H1 (cell line): ENCODE data around the gene ZBTB16. TPM values are rescaled to one million over a fixed set of nuclear protein-coding genes. Genes with fewer than 3 reads are reported as not detected.

Source experiments
- CTBP2 ChIP-seq: IDR thresholded peaks from 2 replicates; pipeline ENCODE4 v1.7.0; 2011; ENCODE audit warnings: borderline replicate concordance, mild to moderate bottlenecking, moderate library complexity, mixed read lengths, low read length; ENCODE audit not compliant: insufficient read depth, insufficient read length
- POLR2A ChIP-seq, 2 experiments: IDR thresholded peaks; 1 replicate in 1 of 2; 2 replicates in 1 of 2; pipeline ENCODE4 v1.6.1; 2011; ENCODE audit warnings: low read depth in 2 of 2, low read length in 2 of 2, mild to moderate bottlenecking in 2 of 2; ENCODE audit errors: control extremely low read depth in 1 of 2
- RAD21 ChIP-seq, 2 experiments: IDR thresholded peaks in 1 of 2; conservative IDR thresholded peaks in 1 of 2; 2 replicates each; pipeline ENCODE4 v1.6.1; 2011; ENCODE audit warnings: low read depth in 2 of 2, low read length in 2 of 2, improper control_type of control experiment in 1 of 2, inconsistent platforms in 1 of 2, mild to moderate bottlenecking in 1 of 2, moderate library complexity in 1 of 2
- SIN3A ChIP-seq, 2 experiments: IDR thresholded peaks in 1 of 2; conservative IDR thresholded peaks in 1 of 2; 2 replicates each; pipeline ENCODE4 v1.6.1; 2011 to 2012; ENCODE audit warnings: low read length in 2 of 2, improper control_type of control experiment in 1 of 2, low read depth in 1 of 2, mild to moderate bottlenecking in 1 of 2
- SP2 ChIP-seq: IDR thresholded peaks from 2 replicates; pipeline ENCODE4 v1.6.1; 2012; ENCODE audit warnings: mild to moderate bottlenecking, low read length, inconsistent platforms
- SP4 ChIP-seq: IDR thresholded peaks from 2 replicates; pipeline ENCODE4 v1.6.1; 2012; ENCODE audit warnings: low read length, inconsistent platforms
- TAF7 ChIP-seq: optimal IDR thresholded peaks from 2 replicates; pipeline ENCODE3; 2011; ENCODE audit warnings: low read depth, mild to moderate bottlenecking, inconsistent platforms, low read length, moderate library complexity, borderline replicate concordance
- TEAD4 ChIP-seq: IDR thresholded peaks from 2 replicates; pipeline ENCODE4 v1.6.1; 2012; ENCODE audit warnings: low read depth, low read length, inconsistent platforms, mixed read lengths
- ZNF274 ChIP-seq: IDR thresholded peaks from 2 replicates; pipeline ENCODE4 v1.7.0; 2012; ENCODE audit warnings: low read length, borderline replicate concordance; ENCODE audit errors: extremely low read depth
- polyA plus RNA-seq, 7 experiments: library from polyadenylated mRNA; depleted of rRNA in 3 of 7; stranded (reverse) in 5 of 7; unstranded in 2 of 7; fragments of >200 nt in 5 of 7; fragments of 200-250 nt in 2 of 7; gene quantifications; 1 replicate in 5 of 7; 2 replicates in 1 of 7; 4 replicates in 1 of 7; pipeline versions ENCODE4 v1.2.1 to v1.2.3, GENCODE V29; 2011 to 2013; ENCODE audit warnings: missing spikeins in 2 of 7, mixed read lengths in 2 of 7
- total RNA-seq: library from RNA; stranded (reverse); fragmentation: NEBNext Ultra II Directional; extraction: Animal tissue kit (Norgen Biotek cat#: 25700); gene quantifications from 2 replicates; pipeline ENCODE4 v1.2.1, GENCODE V29; 2021
- TF ChIP-seq, protein P1 (sequence below): fragments of 300-600 bp; sonication (generic); IDR thresholded peaks from 2 replicates; pipeline ENCODE4 v1.7.1; 2012; ENCODE audit warnings: low read length, moderate library complexity, mild to moderate bottlenecking, inconsistent platforms; ENCODE audit not compliant: insufficient replicate concordance
- TF ChIP-seq, protein P2 (sequence below): IDR thresholded peaks from 2 replicates; pipeline ENCODE4 v1.6.1; 2012; ENCODE audit warnings: inconsistent platforms

ZBTB16 gene
- total and polyA plus RNA-seq, 2 of the 8 experiments (the other 6 are each of a cell fraction or from before 2014, with no cell fraction given), result 0.12 to 0.61 TPM

DNA sequence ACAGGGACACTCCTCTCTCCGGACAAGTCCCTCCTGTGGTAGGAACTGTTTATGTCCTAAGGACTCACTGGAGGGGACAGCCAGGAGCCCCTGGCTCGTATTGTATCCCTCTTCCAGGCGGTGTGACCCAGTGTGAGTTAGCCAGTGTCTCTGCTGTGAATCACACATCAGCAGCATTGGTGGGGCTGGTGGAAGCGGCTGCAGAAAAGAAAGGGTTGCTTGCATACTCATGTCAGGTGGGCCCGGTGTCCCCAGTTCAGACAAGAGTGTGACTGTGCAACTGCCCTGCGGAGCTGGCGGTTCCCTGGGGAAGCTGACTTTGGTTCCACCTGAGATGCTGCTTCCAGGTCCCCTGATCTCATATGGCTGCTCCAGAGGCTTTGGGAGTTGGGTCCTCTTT is 99.4 kb downstream of the ZBTB16 start (continued):
- TF ChIP-seq, protein P1, sequence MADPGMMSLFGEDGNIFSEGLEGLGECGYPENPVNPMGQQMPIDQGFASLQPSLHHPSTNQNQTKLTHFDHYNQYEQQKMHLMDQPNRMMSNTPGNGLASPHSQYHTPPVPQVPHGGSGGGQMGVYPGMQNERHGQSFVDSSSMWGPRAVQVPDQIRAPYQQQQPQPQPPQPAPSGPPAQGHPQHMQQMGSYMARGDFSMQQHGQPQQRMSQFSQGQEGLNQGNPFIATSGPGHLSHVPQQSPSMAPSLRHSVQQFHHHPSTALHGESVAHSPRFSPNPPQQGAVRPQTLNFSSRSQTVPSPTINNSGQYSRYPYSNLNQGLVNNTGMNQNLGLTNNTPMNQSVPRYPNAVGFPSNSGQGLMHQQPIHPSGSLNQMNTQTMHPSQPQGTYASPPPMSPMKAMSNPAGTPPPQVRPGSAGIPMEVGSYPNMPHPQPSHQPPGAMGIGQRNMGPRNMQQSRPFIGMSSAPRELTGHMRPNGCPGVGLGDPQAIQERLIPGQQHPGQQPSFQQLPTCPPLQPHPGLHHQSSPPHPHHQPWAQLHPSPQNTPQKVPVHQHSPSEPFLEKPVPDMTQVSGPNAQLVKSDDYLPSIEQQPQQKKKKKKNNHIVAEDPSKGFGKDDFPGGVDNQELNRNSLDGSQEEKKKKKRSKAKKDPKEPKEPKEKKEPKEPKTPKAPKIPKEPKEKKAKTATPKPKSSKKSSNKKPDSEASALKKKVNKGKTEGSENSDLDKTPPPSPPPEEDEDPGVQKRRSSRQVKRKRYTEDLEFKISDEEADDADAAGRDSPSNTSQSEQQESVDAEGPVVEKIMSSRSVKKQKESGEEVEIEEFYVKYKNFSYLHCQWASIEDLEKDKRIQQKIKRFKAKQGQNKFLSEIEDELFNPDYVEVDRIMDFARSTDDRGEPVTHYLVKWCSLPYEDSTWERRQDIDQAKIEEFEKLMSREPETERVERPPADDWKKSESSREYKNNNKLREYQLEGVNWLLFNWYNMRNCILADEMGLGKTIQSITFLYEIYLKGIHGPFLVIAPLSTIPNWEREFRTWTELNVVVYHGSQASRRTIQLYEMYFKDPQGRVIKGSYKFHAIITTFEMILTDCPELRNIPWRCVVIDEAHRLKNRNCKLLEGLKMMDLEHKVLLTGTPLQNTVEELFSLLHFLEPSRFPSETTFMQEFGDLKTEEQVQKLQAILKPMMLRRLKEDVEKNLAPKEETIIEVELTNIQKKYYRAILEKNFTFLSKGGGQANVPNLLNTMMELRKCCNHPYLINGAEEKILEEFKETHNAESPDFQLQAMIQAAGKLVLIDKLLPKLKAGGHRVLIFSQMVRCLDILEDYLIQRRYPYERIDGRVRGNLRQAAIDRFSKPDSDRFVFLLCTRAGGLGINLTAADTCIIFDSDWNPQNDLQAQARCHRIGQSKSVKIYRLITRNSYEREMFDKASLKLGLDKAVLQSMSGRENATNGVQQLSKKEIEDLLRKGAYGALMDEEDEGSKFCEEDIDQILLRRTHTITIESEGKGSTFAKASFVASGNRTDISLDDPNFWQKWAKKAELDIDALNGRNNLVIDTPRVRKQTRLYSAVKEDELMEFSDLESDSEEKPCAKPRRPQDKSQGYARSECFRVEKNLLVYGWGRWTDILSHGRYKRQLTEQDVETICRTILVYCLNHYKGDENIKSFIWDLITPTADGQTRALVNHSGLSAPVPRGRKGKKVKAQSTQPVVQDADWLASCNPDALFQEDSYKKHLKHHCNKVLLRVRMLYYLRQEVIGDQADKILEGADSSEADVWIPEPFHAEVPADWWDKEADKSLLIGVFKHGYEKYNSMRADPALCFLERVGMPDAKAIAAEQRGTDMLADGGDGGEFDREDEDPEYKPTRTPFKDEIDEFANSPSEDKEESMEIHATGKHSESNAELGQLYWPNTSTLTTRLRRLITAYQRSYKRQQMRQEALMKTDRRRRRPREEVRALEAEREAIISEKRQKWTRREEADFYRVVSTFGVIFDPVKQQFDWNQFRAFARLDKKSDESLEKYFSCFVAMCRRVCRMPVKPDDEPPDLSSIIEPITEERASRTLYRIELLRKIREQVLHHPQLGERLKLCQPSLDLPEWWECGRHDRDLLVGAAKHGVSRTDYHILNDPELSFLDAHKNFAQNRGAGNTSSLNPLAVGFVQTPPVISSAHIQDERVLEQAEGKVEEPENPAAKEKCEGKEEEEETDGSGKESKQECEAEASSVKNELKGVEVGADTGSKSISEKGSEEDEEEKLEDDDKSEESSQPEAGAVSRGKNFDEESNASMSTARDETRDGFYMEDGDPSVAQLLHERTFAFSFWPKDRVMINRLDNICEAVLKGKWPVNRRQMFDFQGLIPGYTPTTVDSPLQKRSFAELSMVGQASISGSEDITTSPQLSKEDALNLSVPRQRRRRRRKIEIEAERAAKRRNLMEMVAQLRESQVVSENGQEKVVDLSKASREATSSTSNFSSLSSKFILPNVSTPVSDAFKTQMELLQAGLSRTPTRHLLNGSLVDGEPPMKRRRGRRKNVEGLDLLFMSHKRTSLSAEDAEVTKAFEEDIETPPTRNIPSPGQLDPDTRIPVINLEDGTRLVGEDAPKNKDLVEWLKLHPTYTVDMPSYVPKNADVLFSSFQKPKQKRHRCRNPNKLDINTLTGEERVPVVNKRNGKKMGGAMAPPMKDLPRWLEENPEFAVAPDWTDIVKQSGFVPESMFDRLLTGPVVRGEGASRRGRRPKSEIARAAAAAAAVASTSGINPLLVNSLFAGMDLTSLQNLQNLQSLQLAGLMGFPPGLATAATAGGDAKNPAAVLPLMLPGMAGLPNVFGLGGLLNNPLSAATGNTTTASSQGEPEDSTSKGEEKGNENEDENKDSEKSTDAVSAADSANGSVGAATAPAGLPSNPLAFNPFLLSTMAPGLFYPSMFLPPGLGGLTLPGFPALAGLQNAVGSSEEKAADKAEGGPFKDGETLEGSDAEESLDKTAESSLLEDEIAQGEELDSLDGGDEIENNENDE, result no peak
- TF ChIP-seq CTBP2 (no peak), TEAD4 (no peak), SP2 (no peak), ZNF274 (no peak), TAF7 (no peak), SIN3A (conservative IDR thresholded peaks at IDR 0.05 in 1 of 2, IDR thresholded peaks at IDR 0.05 in 1 of 2; ENCODE audit: low read depth in 1 of 2, low read length in 2 of 2) (no peak), RAD21 (IDR thresholded peaks at IDR 0.05 in 1 of 2, conservative IDR thresholded peaks at IDR 0.05 in 1 of 2; ENCODE audit: low read depth in 2 of 2, low read length in 2 of 2) (no peak), SP4 (no peak), POLR2A (IDR thresholded peaks at IDR 0.05; ENCODE audit: control extremely low read depth in 1 of 2, low read depth in 2 of 2, low read length in 2 of 2) (no peak)
- TF ChIP-seq, protein P2, sequence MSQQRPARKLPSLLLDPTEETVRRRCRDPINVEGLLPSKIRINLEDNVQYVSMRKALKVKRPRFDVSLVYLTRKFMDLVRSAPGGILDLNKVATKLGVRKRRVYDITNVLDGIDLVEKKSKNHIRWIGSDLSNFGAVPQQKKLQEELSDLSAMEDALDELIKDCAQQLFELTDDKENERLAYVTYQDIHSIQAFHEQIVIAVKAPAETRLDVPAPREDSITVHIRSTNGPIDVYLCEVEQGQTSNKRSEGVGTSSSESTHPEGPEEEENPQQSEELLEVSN, result no peak
